H1 (cell line): ENCODE results near the gene PARD3. TPM values are rescaled to one million over a fixed set of nuclear protein-coding genes. Genes with fewer than 3 reads are reported as not detected.

Experiments used
- CTCF ChIA-PET: fragments of 300-600 bp; sonication (Branson Sonifier 250); formaldehyde crosslinking; loops from one replicate; lab custom pipeline; 2021; ENCODE audit not compliant: partially characterized antibody; lab: Charles Lee
- POLR2A ChIA-PET: fragments of 300-600 bp; sonication (Branson Sonifier 250); formaldehyde crosslinking; loops from one replicate; lab custom pipeline; 2021; ENCODE audit warnings: inconsistent platforms; ENCODE audit not compliant: partially characterized antibody; lab: Charles Lee
- DNase-seq, 2 experiments: peaks; one replicate each; pipeline versions ENCODE4 v3.0.0 to v3.0.0-alpha.2; 2010 to 2022; ENCODE audit warnings: low spot score in 2 of 2, low read depth in 1 of 2, mixed read lengths in 1 of 2
- FAIRE-seq: peaks from 2 replicates; lab custom pipeline; 2011; peaks lifted over from hg19 to GRCh38; lab: Jason Lieb, UNC
- H2AFZ ChIP-seq: 2 replicates; pipeline ENCODE4 v1.8.1; 2012; ENCODE audit warnings: low read length, inconsistent platforms
- H2AK5ac ChIP-seq: 2 replicates; pipeline ENCODE4 v1.6.1; 2013; ENCODE audit warnings: low read depth, low read length
- H2BK120ac ChIP-seq: replicated peaks from 2 replicates; pipeline ENCODE3; 2013; ENCODE audit warnings: low read depth, low read length, inconsistent platforms
- H2BK12ac ChIP-seq: 2 replicates; pipeline ENCODE4 v1.6.1; 2013; ENCODE audit warnings: low read depth, low read length
- H2BK15ac ChIP-seq: 2 replicates; pipeline ENCODE4 v1.6.1; 2013; ENCODE audit warnings: low read length
- H2BK20ac ChIP-seq: 2 replicates; pipeline ENCODE4 v1.6.1; 2013; ENCODE audit warnings: low read length
- H2BK5ac ChIP-seq: 2 replicates; pipeline ENCODE4 v1.6.1; 2013; ENCODE audit warnings: low read depth, low read length
- H3K14ac ChIP-seq: 2 replicates; pipeline ENCODE4 v1.6.1; 2013; ENCODE audit warnings: inconsistent platforms; ENCODE audit not compliant: insufficient read length
- H3K18ac ChIP-seq: 2 replicates; pipeline ENCODE4 v1.6.1; 2013; ENCODE audit warnings: low read length; ENCODE audit errors: extremely low read depth
- H3K23ac ChIP-seq: 2 replicates; pipeline ENCODE4 v1.6.1; 2013; ENCODE audit warnings: inconsistent platforms; ENCODE audit not compliant: insufficient read length
- H3K23me2 ChIP-seq: 2 replicates; pipeline ENCODE4 v1.6.1; 2013; ENCODE audit warnings: low read depth, low read length
- H3K27ac ChIP-seq: 2 replicates; pipeline ENCODE4 v1.6.1; 2011; ENCODE audit warnings: low read depth, low read length, inconsistent platforms
- H3K27me3 ChIP-seq, 4 experiments: replicated peaks in 1 of 4; 1 replicate in 1 of 4; 2 replicates in 3 of 4; pipeline versions ENCODE4 v1.6.1 to v1.8.1; 2011 to 2013; ENCODE audit warnings: low read length in 3 of 4, mild to moderate bottlenecking in 3 of 4, inconsistent platforms in 2 of 4, mixed read lengths in 2 of 4, moderate library complexity in 1 of 4; ENCODE audit not compliant: control insufficient read depth in 3 of 4, insufficient read depth in 3 of 4; ENCODE audit errors: extremely low read depth in 1 of 4
- H3K36me3 ChIP-seq, 4 experiments: 2 replicates each; pipeline versions ENCODE4 v1.6.1 to v1.8.1; 2011 to 2013; ENCODE audit warnings: mild to moderate bottlenecking in 4 of 4, low read length in 3 of 4, moderate library complexity in 2 of 4, control low read depth in 1 of 4, inconsistent platforms in 1 of 4; ENCODE audit not compliant: insufficient read depth in 4 of 4, control insufficient read depth in 2 of 4
- H3K4ac ChIP-seq: replicated peaks from 2 replicates; pipeline ENCODE3; 2013; ENCODE audit warnings: low read length, low read depth, mixed read lengths, inconsistent platforms; ENCODE audit not compliant: insufficient read length
- H3K4me1 ChIP-seq, 4 experiments: replicated peaks in 1 of 4; 1 replicate in 1 of 4; 2 replicates in 3 of 4; pipeline versions ENCODE4 v1.6.1 to v1.8.1; 2011 to 2013; ENCODE audit warnings: low read length in 3 of 4, inconsistent platforms in 2 of 4, mixed read lengths in 1 of 4; ENCODE audit not compliant: insufficient read depth in 4 of 4, control insufficient read depth in 3 of 4
- H3K4me2 ChIP-seq, 2 experiments: 2 replicates each; pipeline versions ENCODE4 v1.6.1 to v1.8.1; 2011 to 2013; ENCODE audit warnings: low read depth in 2 of 2, low read length in 2 of 2, control low read depth in 1 of 2, inconsistent platforms in 1 of 2, mild to moderate bottlenecking in 1 of 2; ENCODE audit not compliant: insufficient read depth in 1 of 2
- H3K4me3 ChIP-seq, 4 experiments: fragments of 200-600, 300-600 bp in 1 of 4; sonication (generic), shearing (Covaris generic), sonication (Bioruptor Twin) in 1 of 4; 2 replicates each; pipeline versions ENCODE4 v1.5.1 to v1.8.1; 2011 to 2016; ENCODE audit warnings: low read length in 4 of 4, low read depth in 3 of 4, control low read depth in 2 of 4, inconsistent platforms in 2 of 4, mild to moderate bottlenecking in 2 of 4, mixed read lengths in 1 of 4, moderate library complexity in 1 of 4; ENCODE audit not compliant: insufficient read depth in 2 of 4; ENCODE audit errors: extremely low read depth in 1 of 4
- H3K56ac ChIP-seq: replicated peaks from 2 replicates; pipeline ENCODE3; 2013; ENCODE audit warnings: low read depth, mild to moderate bottlenecking, mixed read lengths, low read length, inconsistent platforms; ENCODE audit not compliant: insufficient read length
- H3K79me1 ChIP-seq: 2 replicates; pipeline ENCODE4 v1.6.1; 2013; ENCODE audit warnings: low read depth, low read length, control low read depth
- H3K79me2 ChIP-seq, 2 experiments: 2 replicates each; pipeline versions ENCODE4 v1.6.1 to v1.8.1; 2012 to 2013; ENCODE audit warnings: low read length in 2 of 2, mild to moderate bottlenecking in 2 of 2, inconsistent platforms in 1 of 2; ENCODE audit not compliant: insufficient read depth in 2 of 2, control insufficient read depth in 1 of 2
- H3K9ac ChIP-seq, 4 experiments: replicated peaks in 1 of 4; 1 replicate in 1 of 4; 2 replicates in 3 of 4; pipeline versions ENCODE4 v1.6.1 to v1.8.1; 2011 to 2013; ENCODE audit warnings: low read depth in 3 of 4, low read length in 3 of 4, control low read depth in 2 of 4, mild to moderate bottlenecking in 2 of 4, moderate library complexity in 2 of 4, inconsistent platforms in 1 of 4; ENCODE audit errors: extremely low read depth in 1 of 4
- H3K9me3 ChIP-seq, 2 experiments: 2 replicates each; pipeline versions ENCODE4 v1.6.1 to v1.8.1; 2012 to 2013; ENCODE audit warnings: mild to moderate bottlenecking in 2 of 2, moderate library complexity in 2 of 2, control low read depth in 1 of 2, inconsistent platforms in 1 of 2, low read depth in 1 of 2, low read length in 1 of 2, mixed read lengths in 1 of 2; ENCODE audit not compliant: insufficient read depth in 2 of 2
- H4K20me1 ChIP-seq, 2 experiments: replicated peaks in 1 of 2; 2 replicates each; pipeline versions ENCODE3 to v1.8.1; 2011 to 2013; ENCODE audit warnings: inconsistent platforms in 2 of 2, low read length in 2 of 2, mild to moderate bottlenecking in 1 of 2; ENCODE audit not compliant: insufficient read depth in 2 of 2, control insufficient read depth in 1 of 2
- H4K5ac ChIP-seq: 2 replicates; pipeline ENCODE4 v1.6.1; 2013; ENCODE audit warnings: low read length, low read depth, mixed read lengths, inconsistent platforms; ENCODE audit not compliant: insufficient read length
- H4K8ac ChIP-seq: 2 replicates; pipeline ENCODE4 v1.8.0; 2013; ENCODE audit warnings: mild to moderate bottlenecking, moderate library complexity, low read length, inconsistent platforms; ENCODE audit not compliant: insufficient read depth; ENCODE audit errors: extremely low read depth
- H4K91ac ChIP-seq: replicated peaks from 2 replicates; pipeline ENCODE3; 2013; ENCODE audit warnings: low read length, mixed read lengths, inconsistent platforms; ENCODE audit not compliant: insufficient read length
- ATF3 ChIP-seq: IDR thresholded peaks from 2 replicates; pipeline ENCODE4 v1.6.1; 2011; ENCODE audit warnings: low read depth, mild to moderate bottlenecking, low read length; ENCODE audit not compliant: insufficient read depth
- EGR1 ChIP-seq: IDR thresholded peaks from 2 replicates; pipeline ENCODE4 v1.6.1; 2011; ENCODE audit warnings: low read depth, low read length, borderline replicate concordance
- JUN ChIP-seq: IDR thresholded peaks from 2 replicates; pipeline ENCODE4 v1.6.1; 2011; ENCODE audit warnings: low read depth, mild to moderate bottlenecking, improper control_type of control experiment, low read length
- POU5F1 ChIP-seq: IDR thresholded peaks from 2 replicates; pipeline ENCODE4 v1.6.1; 2011; ENCODE audit warnings: low read depth, mild to moderate bottlenecking, low read length, moderate library complexity
- SIX5 ChIP-seq: IDR thresholded peaks from 2 replicates; pipeline ENCODE4 v1.6.1; 2011; ENCODE audit warnings: mild to moderate bottlenecking, low read depth, low read length
- SP2 ChIP-seq: IDR thresholded peaks from 2 replicates; pipeline ENCODE4 v1.6.1; 2012; ENCODE audit warnings: mild to moderate bottlenecking, low read length, inconsistent platforms
- SP4 ChIP-seq: IDR thresholded peaks from 2 replicates; pipeline ENCODE4 v1.6.1; 2012; ENCODE audit warnings: low read length, inconsistent platforms
- SRF ChIP-seq: IDR thresholded peaks from 2 replicates; pipeline ENCODE4 v1.6.1; 2011; ENCODE audit warnings: mild to moderate bottlenecking, low read depth, low read length, moderate library complexity
- SUZ12 ChIP-seq: fragments of 200-600 bp; sonication (generic); IDR thresholded peaks from 2 replicates; pipeline ENCODE4 v1.6.1; 2012; ENCODE audit warnings: mild to moderate bottlenecking, inconsistent platforms, low read length, moderate library complexity, mixed read lengths
- ZNF274 ChIP-seq: IDR thresholded peaks from 2 replicates; pipeline ENCODE4 v1.7.0; 2012; ENCODE audit warnings: low read length, borderline replicate concordance; ENCODE audit errors: extremely low read depth
- polyA plus RNA-seq, 7 experiments: library from polyadenylated mRNA; depleted of rRNA in 3 of 7; stranded (reverse) in 5 of 7; unstranded in 2 of 7; fragments of >200 nt in 5 of 7; fragments of 200-250 nt in 2 of 7; gene quantifications; 1 replicate in 5 of 7; 2 replicates in 1 of 7; 4 replicates in 1 of 7; pipeline versions ENCODE4 v1.2.1 to v1.2.3, GENCODE V29; 2011 to 2013; ENCODE audit warnings: missing spikeins in 2 of 7, mixed read lengths in 2 of 7
- total RNA-seq: library from RNA; stranded (reverse); fragmentation: NEBNext Ultra II Directional; extraction: Animal tissue kit (Norgen Biotek cat#: 25700); gene quantifications from 2 replicates; pipeline ENCODE4 v1.2.1, GENCODE V29; 2021

The PARD3 gene
- total and polyA plus RNA-seq, 2 of the 8 experiments (the other 6 are each of a cell fraction or from before 2014, with no cell fraction given): 19.7 to 49.1 TPM

DNA sequence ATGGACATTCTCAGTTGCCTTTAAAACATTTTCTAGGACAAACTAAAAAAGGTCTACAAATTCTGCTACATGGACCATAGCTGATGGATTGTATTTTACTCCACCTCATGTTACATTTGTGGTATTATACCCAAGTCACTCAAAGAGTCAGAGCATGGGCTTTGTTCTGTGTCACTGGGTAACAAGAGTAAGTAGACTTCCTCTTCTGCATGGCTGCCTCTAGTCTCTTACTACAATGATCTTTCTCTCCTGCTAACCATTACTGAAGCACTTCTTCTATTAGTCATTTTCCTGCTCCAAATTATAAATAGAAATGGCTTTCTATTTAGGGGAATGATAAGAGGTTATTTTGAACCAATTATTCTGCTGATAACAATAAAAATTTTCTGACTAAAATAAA lies 753.3 kb downstream of the PARD3 start:
- no peaks in the 10 kb centered on the region for H3K79me1 ChIP-seq
- no peak overlapping the region for H3K18ac ChIP-seq
- H4K8ac ChIP-seq: no peak overlapping the region
- no peaks in the 10 kb centered on the region; a peak in 1 of 8 replicates for H3K36me3 ChIP-seq
- H4K5ac ChIP-seq: no peak overlapping the region
- no peak overlapping the region for H2BK20ac ChIP-seq
- no peaks in the 10 kb centered on the region for H3K23me2 ChIP-seq
- no peak overlapping the region for H3K14ac ChIP-seq
- peaks cover 0 to 8% of the 10 kb centered on the region in 2 experiments; a peak in 2 of 4 replicates for H3K9me3 ChIP-seq
- no peak for FAIRE-seq
- H3K56ac ChIP-seq: no peak overlapping the region
- H2BK120ac ChIP-seq: no peak overlapping the region
- H3K27me3 ChIP-seq: no peaks in the 10 kb centered on the region
- H2BK5ac ChIP-seq: no peak overlapping the region
- H3K9ac ChIP-seq: no peak overlapping the region
- no peaks in the 10 kb centered on the region for H4K20me1 ChIP-seq
- no peak for TF ChIP-seq SP2
- no peak for TF ChIP-seq EGR1
- TF ChIP-seq SRF: no peak
- no peak for TF ChIP-seq POU5F1
- no peak for TF ChIP-seq ATF3
- TF ChIP-seq SP4: no peak
- TF ChIP-seq SIX5: no peak
- no peak for TF ChIP-seq ZNF274
- TF ChIP-seq JUN: no peak
- TF ChIP-seq SUZ12: no peak
- TF ChIP-seq, all 59 proteins: peak for 0
- H3K4ac ChIP-seq: no peak overlapping the region
- no peak for DNase-seq
- ChIA-PET CTCF (interaction anchor here (0.7 kb wide), 1 partner anchor 21 kb away, joined by 3 read pairs; no protein-coding TSS in a partner anchor), POLR2A (no interaction called here)
- no peaks in the 10 kb centered on the region for H3K4me1 ChIP-seq
- H2BK15ac ChIP-seq: no peak overlapping the region
- H3K4me2 ChIP-seq: no peak overlapping the region
- no peak overlapping the region for H3K23ac ChIP-seq
- H2AFZ ChIP-seq: no peak overlapping the region
- no peak overlapping the region for H3K27ac ChIP-seq
- H2AK5ac ChIP-seq: no peak overlapping the region
- H3K79me2 ChIP-seq: no peaks in the 10 kb centered on the region
- H2BK12ac ChIP-seq: no peak overlapping the region
- H4K91ac ChIP-seq: no peak overlapping the region
- no peak overlapping the region for H3K4me3 ChIP-seq
